GM12878 (cell line): ENCODE results near the gene SLC16A10. TPM values are rescaled to one million over a fixed set of nuclear protein-coding genes. Genes with fewer than 3 reads are reported as not detected.
"Not testable (repeated sequence)": the region's sequence is repeated elsewhere in the genome, so short reads cannot be mapped to it uniquely, and the experiment has no call there.

Experiments used
- ATAC-seq: fragments of 200-7000 bp; cut with Tn5 transposase; 3 replicates; pipeline ENCODE4 v1.9.1; 2020; ENCODE audit warnings: mild to moderate bottlenecking, moderate library complexity
- BruUV-seq: library from RNA; stranded (reverse); fragments of 400-500 nt; replicated peaks from 2 replicates; lab custom pipeline; 2021; lab: Mats Ljungman, UMichigan
- CTCF ChIA-PET: fragments of 300-600 bp; sonication (Branson Sonifier 250); formaldehyde crosslinking; extraction: SDS; loops from one replicate; lab custom pipeline; 2021; ENCODE audit warnings: inconsistent platforms; lab: Yijun Ruan, JAX
- POLR2A ChIA-PET: fragments of 350-600 bp; formaldehyde crosslinking; extraction: SDS; loops from one replicate; lab custom pipeline; 2021; ENCODE audit warnings: inconsistent platforms; lab: Charles Lee
- RAD21 ChIA-PET: fragments of 300-600 bp; sonication (Branson Sonifier 250); formaldehyde crosslinking; loops from one replicate; lab custom pipeline; 2023; ENCODE audit warnings: antibody characterized with exemption; ENCODE audit not compliant: unreplicated experiment; lab: Charles Lee
- SMC1A ChIA-PET: fragments of 300-600 bp; sonication (Branson Sonifier 250); formaldehyde crosslinking; loops from one replicate; lab custom pipeline; 2023; ENCODE audit not compliant: unreplicated experiment, uncharacterized antibody; lab: Charles Lee
- DNase-seq: peaks from one replicate; pipeline ENCODE4 v3.0.0-alpha.2; 2011; ENCODE audit warnings: low read depth, low spot score
- FAIRE-seq: peaks from 3 replicates; lab custom pipeline; 2011; peaks lifted over from hg19 to GRCh38; lab: Jason Lieb, UNC
- H2AFZ ChIP-seq: 2 replicates; pipeline ENCODE4 v1.6.0; 2011; ENCODE audit warnings: low read depth, low read length, control low read depth; ENCODE audit not compliant: control insufficient read depth
- H3K27ac ChIP-seq: 2 replicates; pipeline ENCODE4 v1.5.1; 2011; ENCODE audit warnings: control low read depth; ENCODE audit not compliant: control insufficient read depth, insufficient read depth
- H3K27me3 ChIP-seq, 2 experiments: replicated peaks in 1 of 2; 2 replicates each; pipeline versions ENCODE4 v1.6.0 to v1.6.1; 2011; ENCODE audit warnings: low read length in 1 of 2; ENCODE audit not compliant: control insufficient read depth in 2 of 2, insufficient read depth in 2 of 2
- H3K36me3 ChIP-seq, 2 experiments: 2 replicates each; pipeline ENCODE4 v1.5.1; 2011; ENCODE audit warnings: low read length in 1 of 2; ENCODE audit not compliant: control insufficient read depth in 2 of 2, insufficient read depth in 2 of 2
- H3K4me1 ChIP-seq: 2 replicates; pipeline ENCODE4 v1.6.1; 2011; ENCODE audit warnings: mild to moderate bottlenecking, low read length, moderate library complexity, mixed read lengths; ENCODE audit not compliant: control insufficient read depth, insufficient read depth
- H3K4me2 ChIP-seq: 2 replicates; pipeline ENCODE4 v1.6.0; 2011; ENCODE audit warnings: control low read depth; ENCODE audit not compliant: control insufficient read depth, insufficient read depth
- H3K4me3 ChIP-seq: fragments of 200-600 bp; sonication (generic); 2 replicates; pipeline ENCODE4 v1.5.1; 2016
- H3K79me2 ChIP-seq: 2 replicates; pipeline ENCODE4 v1.6.0; 2011; ENCODE audit warnings: low read length; ENCODE audit not compliant: control insufficient read depth, insufficient read depth
- H3K9ac ChIP-seq: 2 replicates; pipeline ENCODE4 v1.8.0; 2011; ENCODE audit warnings: low read length, control low read depth, mixed read lengths; ENCODE audit not compliant: control insufficient read depth, insufficient read depth
- H3K9me3 ChIP-seq: replicated peaks from 3 replicates; pipeline ENCODE4 v1.5.1; 2011; ENCODE audit warnings: mild to moderate bottlenecking, low read length; ENCODE audit not compliant: control insufficient read depth, insufficient read depth
- H4K20me1 ChIP-seq: 2 replicates; pipeline ENCODE4 v1.6.0; 2011; ENCODE audit not compliant: control insufficient read depth, insufficient read depth
- WGBS: methylation state at CpG from one replicate; pipeline ENCODE4 v1.1.6; 2016; ENCODE audit warnings: low lambda C conversion rate; ENCODE audit not compliant: insufficient replicate concordance, insufficient coverage; ENCODE audit errors: missing lambda C conversion rate; 5-methylcytosine and 5-hydroxymethylcytosine counted together
- in situ Hi-C: fragments of 300-500 bp; cut with MboI; formaldehyde crosslinking; loops from 9 replicates; pipeline ENCODE4 v1.14.3; 2018; ENCODE audit warnings: mixed read lengths
- intact Hi-C: fragments of 100-400 bp; cut with micrococcal nuclease; formaldehyde crosslinking; loops from one replicate; pipeline ENCODE4 v1.14.2; 2022; ENCODE audit not compliant: unreplicated experiment
- polyA plus RNA-seq, 11 experiments: library from polyadenylated mRNA; depleted of rRNA in 4 of 11; unstranded in 6 of 11; stranded (reverse) in 5 of 11; fragments of >200 nt; fragmentation: Nextera tagmentation in 4 of 11; fragmentation: Illumina TruSeq in 1 of 11; extraction: Ambion mirVana in 4 of 11; extraction: Trizol in 1 of 11; gene quantifications; 1 replicate in 1 of 11; 2 replicates in 10 of 11; pipeline versions ENCODE4 v1.2.1 to v1.2.3, GENCODE V29; 2011 to 2016; ENCODE audit warnings: inconsistent platforms in 2 of 11, missing spikeins in 2 of 11, low read depth in 1 of 11
- total RNA-seq, 4 experiments: library from RNA; depleted of rRNA in 3 of 4; stranded (reverse); fragments of >200 nt in 3 of 4; fragmentation: Illumina TruSeq in 1 of 4; extraction: Trizol in 1 of 4; gene quantifications; 2 replicates each; pipeline versions ENCODE4 v1.2.1 to v1.2.3, GENCODE V29; 2013 to 2021

SLC16A10 gene
- total and polyA plus RNA-seq, 10 of the 15 experiments (the other 5 are each of a cell fraction or from before 2014, with no cell fraction given) = 2.3 to 19.0 (median 8.0) TPM

- H3K9ac ChIP-seq, intact Hi-C loops, CTCF ChIA-PET, H3K27ac ChIP-seq, H2AFZ ChIP-seq, H3K4me1 ChIP-seq, H3K36me3 ChIP-seq, ATAC-seq, H3K4me3 ChIP-seq, H3K27me3 ChIP-seq, DNase-seq, SMC1A ChIA-PET, RAD21 ChIA-PET, H3K79me2 ChIP-seq, H3K4me2 ChIP-seq, POLR2A ChIA-PET, FAIRE-seq, H3K9me3 ChIP-seq, BruUV-seq, in situ Hi-C loops, H4K20me1 ChIP-seq: not testable (repeated sequence)
- 51% methylated on average over 2 of the region's 2 CpGs for WGBS
These were observed 45.4 kb downstream of the SLC16A10 start for GRCh38 chr6:111132669-111133068.

- POLR2A ChIA-PET, in situ Hi-C loops, H3K27me3 ChIP-seq, H4K20me1 ChIP-seq, H3K4me2 ChIP-seq, H3K79me2 ChIP-seq, ATAC-seq, CTCF ChIA-PET, intact Hi-C loops, BruUV-seq, H2AFZ ChIP-seq, H3K4me3 ChIP-seq, FAIRE-seq, H3K9ac ChIP-seq, H3K27ac ChIP-seq, SMC1A ChIA-PET, H3K36me3 ChIP-seq, H3K9me3 ChIP-seq, H3K4me1 ChIP-seq, DNase-seq, RAD21 ChIA-PET: not testable (repeated sequence)
- WGBS = 56% methylated on average over 6 of the region's 6 CpGs
These were observed 47.0 kb downstream of the SLC16A10 start for GRCh38 chr6:111134236-111134869.

GRCh38 chr6:111137489-111138093, 50.3 kb downstream of the SLC16A10 start:
- ATAC-seq, intact Hi-C loops, FAIRE-seq, H3K27me3 ChIP-seq, H3K9me3 ChIP-seq, H3K9ac ChIP-seq, H4K20me1 ChIP-seq, in situ Hi-C loops, BruUV-seq, CTCF ChIA-PET, H2AFZ ChIP-seq, H3K27ac ChIP-seq, RAD21 ChIA-PET, H3K36me3 ChIP-seq, DNase-seq, H3K79me2 ChIP-seq, H3K4me3 ChIP-seq, H3K4me1 ChIP-seq, H3K4me2 ChIP-seq, POLR2A ChIA-PET: not testable (repeated sequence)
- SMC1A ChIA-PET = interaction anchor here (1.8 kb wide), 1 partner anchor 73 kb away, joined by 3 read pairs; no protein-coding TSS in a partner anchor
- 56% methylated on average over 14 of the region's 14 CpGs for WGBS
